Measurements from ENCODE around the gene CHMP4A. TPM values are rescaled to one million over a fixed set of nuclear protein-coding genes. Genes with fewer than 3 reads are reported as not detected.

The CHMP4A gene, protein sequence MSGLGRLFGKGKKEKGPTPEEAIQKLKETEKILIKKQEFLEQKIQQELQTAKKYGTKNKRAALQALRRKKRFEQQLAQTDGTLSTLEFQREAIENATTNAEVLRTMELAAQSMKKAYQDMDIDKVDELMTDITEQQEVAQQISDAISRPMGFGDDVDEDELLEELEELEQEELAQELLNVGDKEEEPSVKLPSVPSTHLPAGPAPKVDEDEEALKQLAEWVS
- total RNA-seq (2021) (51.9 and 56.7 TPM in 2 replicates), Bru-seq, nascent RNA (percentile 95 among the genes with signal in this experiment), BruChase-seq, experiment 1, labeled RNA remaining after a 2-hour chase (percentile 96 among the genes with signal in this experiment), BruChase-seq, experiment 2, labeled RNA remaining after a 6-hour chase (percentile 95 among the genes with signal in this experiment)
- long read RNA-seq, transcript CHMP4A-201 (6 exons, 1,393 nt): major isoform, 110 of 122 reads
- long read RNA-seq, partial matches to known transcripts: 4 of 122 reads
- long read RNA-seq, other reads (novel, unspliced or antisense): 6 of 122 reads

DNA sequence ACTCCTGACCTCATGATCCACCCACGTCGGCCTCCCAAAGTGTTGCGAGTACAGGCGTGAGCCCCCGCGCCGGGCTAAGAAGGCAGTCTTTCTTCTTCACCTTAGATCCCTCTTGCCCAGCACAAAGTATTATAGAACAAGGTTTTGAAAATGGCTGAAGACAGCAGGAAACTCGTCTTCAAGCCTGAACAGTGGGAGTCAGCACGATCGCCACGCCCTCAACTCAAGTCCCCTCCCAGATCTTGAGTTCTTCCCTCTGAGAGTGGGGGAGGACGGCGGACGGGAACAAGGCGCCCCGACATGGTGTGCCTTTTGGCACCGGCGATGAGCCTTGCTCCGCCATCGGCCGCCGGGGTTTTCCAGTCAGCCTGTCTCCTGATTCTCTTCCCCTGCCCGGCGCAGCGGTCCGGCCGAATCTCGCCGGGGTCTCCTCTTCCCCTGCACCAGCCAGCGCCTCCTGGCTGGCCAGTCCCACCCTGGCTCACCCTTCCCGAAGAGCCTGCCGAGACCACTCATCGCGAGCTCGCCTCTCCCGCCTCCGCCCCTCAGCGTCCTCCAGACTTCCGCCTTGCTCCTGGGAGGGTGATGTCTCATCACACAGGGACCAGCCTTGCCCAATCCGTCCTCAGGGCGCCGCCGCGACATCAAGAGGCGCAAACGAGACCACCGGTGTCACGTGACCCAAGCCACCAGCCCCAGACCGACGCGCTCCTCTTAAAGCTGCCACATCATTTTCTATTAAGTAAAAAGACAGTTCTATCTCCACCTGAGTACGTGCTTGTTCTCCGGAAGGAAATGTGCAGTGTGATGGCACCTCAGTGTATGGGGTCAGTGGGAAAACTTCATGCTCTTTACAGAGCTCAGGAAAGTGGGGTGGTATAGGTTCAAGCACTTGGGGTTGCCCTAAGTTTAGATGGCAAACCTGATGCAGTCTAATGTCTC lies at the start of gene CHMP4A:
CHMP4A (minus strand) TSS at position 565 of the 942 bp plus-strand sequence; CDS start at position 516, 49 bp downstream.
- H3K36me3 ChIP-seq (ENCODE audit: insufficient read depth, low read length, poor library complexity, severe bottlenecking): peaks cover 28% of the 10 kb centered on the region
- H3K4me1 ChIP-seq (ENCODE audit: insufficient read depth, low read length, poor library complexity, severe bottlenecking): peaks cover 9% of the 10 kb centered on the region
- H3K27ac ChIP-seq (ENCODE audit: low read depth, low read length, poor library complexity, severe bottlenecking): peak within 1 kb of the TSS; percentile 90
- ChIA-PET CTCF (no interaction called here), POLR2A (ENCODE audit: low non-redundant PET) (interaction anchor here (0.9 kb wide), 1 partner anchor 17 kb away, joined by 3 read pairs; the partner anchor contains the start of gene TM9SF1)
- H3K9me3 ChIP-seq (ENCODE audit: low read depth, low read length, poor library complexity, severe bottlenecking): no peaks in the 10 kb centered on the region
- no peaks in the 10 kb centered on the region for H3K27me3 ChIP-seq (replicated peaks; ENCODE audit: insufficient read depth, low read depth, low read length, poor library complexity)
- intact Hi-C loops (cut with micrococcal nuclease; ENCODE audit: unreplicated experiment): loop anchor here (1.0 kb wide), 1 partner anchor 19 kb away; the partner anchor contains the start of genes GMPR2 and NEDD8
- TF ChIP-seq, protein P1, sequence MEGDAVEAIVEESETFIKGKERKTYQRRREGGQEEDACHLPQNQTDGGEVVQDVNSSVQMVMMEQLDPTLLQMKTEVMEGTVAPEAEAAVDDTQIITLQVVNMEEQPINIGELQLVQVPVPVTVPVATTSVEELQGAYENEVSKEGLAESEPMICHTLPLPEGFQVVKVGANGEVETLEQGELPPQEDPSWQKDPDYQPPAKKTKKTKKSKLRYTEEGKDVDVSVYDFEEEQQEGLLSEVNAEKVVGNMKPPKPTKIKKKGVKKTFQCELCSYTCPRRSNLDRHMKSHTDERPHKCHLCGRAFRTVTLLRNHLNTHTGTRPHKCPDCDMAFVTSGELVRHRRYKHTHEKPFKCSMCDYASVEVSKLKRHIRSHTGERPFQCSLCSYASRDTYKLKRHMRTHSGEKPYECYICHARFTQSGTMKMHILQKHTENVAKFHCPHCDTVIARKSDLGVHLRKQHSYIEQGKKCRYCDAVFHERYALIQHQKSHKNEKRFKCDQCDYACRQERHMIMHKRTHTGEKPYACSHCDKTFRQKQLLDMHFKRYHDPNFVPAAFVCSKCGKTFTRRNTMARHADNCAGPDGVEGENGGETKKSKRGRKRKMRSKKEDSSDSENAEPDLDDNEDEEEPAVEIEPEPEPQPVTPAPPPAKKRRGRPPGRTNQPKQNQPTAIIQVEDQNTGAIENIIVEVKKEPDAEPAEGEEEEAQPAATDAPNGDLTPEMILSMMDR (conservative IDR thresholded peaks at IDR 0.05; ENCODE audit: low read depth, low read length): no peak
- TF ChIP-seq EZH2 (IDR thresholded peaks at IDR 0.05; ENCODE audit: borderline replicate concordance, low read depth, low read length, poor library complexity, severe bottlenecking): no peak
- DNase-seq (ENCODE audit: low spot score): peak; percentile 99
- no TSS peak for BruUV-seq (replicated peaks)
- H3K4me3 ChIP-seq (ENCODE audit: low read depth, low read length, poor library complexity, severe bottlenecking): peak within 1 kb of the TSS; percentile 58

DNA sequence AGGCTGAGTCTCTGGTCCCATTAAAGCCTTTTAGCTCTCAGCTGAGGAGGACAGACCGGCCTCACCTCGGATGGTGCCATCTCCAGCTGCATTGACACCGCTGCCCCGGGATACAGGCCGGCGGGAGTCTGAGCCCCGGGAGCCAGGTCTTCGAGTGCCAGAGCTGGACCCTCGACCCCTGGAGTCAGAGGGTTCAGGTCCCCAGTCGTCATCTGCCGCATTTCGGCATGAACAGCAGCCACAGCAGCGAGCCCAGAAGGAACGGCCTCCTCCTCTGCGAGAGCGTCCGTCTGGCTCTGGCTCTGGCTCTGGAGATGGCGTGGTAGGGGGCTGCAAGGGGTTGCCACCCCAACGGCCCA lies 48.7 kb upstream of the CHMP4A start:
- no peaks in the 10 kb centered on the region for H3K9me3 ChIP-seq (ENCODE audit: low read depth, low read length, poor library complexity, severe bottlenecking)
- no TSS peak for BruUV-seq (replicated peaks)
- no peak overlapping the region for H3K27ac ChIP-seq (ENCODE audit: low read depth, low read length, poor library complexity, severe bottlenecking)
- H3K27me3 ChIP-seq (replicated peaks; ENCODE audit: insufficient read depth, low read depth, low read length, poor library complexity): no peaks in the 10 kb centered on the region
- ChIA-PET POLR2A (ENCODE audit: low non-redundant PET) (interaction anchor here (0.8 kb wide), 1 partner anchor 9 kb away, joined by 5 read pairs; no protein-coding TSS in a partner anchor), CTCF (no interaction called here)
- H3K36me3 ChIP-seq (ENCODE audit: insufficient read depth, low read length, poor library complexity, severe bottlenecking): no peaks in the 10 kb centered on the region
- intact Hi-C loops (cut with micrococcal nuclease; ENCODE audit: unreplicated experiment): no loop called here
- no peak for DNase-seq (ENCODE audit: low spot score)
- H3K4me3 ChIP-seq (ENCODE audit: low read depth, low read length, poor library complexity, severe bottlenecking): no peak overlapping the region
- TF ChIP-seq EZH2 (IDR thresholded peaks at IDR 0.05; ENCODE audit: borderline replicate concordance, low read depth, low read length, poor library complexity, severe bottlenecking): no peak
- TF ChIP-seq, protein P1 (conservative IDR thresholded peaks at IDR 0.05; ENCODE audit: low read depth, low read length): no peak
- no peaks in the 10 kb centered on the region for H3K4me1 ChIP-seq (ENCODE audit: insufficient read depth, low read length, poor library complexity, severe bottlenecking)

DNA sequence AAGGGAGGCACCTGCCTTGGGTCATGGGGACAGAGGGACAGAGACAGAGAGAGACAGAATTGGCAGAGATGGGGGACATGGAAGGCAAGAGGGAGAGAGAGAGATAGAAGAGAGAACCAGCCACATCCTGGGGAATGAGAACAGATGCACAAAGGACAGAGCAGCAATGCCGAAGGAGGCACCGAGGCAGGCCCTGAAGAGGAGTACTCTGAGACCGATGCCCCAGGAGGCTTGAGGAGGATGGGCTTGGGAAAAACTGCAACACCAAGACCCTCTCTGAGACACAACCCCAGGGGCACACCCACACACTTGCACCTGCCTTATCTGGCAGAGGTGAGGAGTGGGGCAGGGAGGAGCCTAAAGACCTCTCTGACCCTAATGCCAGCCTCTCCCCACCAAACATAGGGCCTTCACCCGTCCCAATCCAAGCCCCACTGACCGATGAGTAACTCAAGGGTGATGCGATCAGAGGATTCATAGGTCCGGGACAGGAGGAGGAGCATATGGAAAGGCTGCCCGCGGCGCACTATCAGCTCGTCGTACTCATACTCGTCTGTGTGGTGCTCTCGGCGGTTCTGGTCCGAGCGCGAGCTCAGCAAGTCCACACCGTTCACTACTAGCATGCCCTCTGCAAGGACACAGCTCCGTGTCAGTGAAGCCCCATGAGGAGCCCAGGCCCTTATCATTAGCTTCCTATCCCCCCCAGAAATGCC lies 48.1 kb upstream of the CHMP4A start:
- no peaks in the 10 kb centered on the region for H3K9me3 ChIP-seq (ENCODE audit: low read depth, low read length, poor library complexity, severe bottlenecking)
- TF ChIP-seq, protein P1 (conservative IDR thresholded peaks at IDR 0.05; ENCODE audit: low read depth, low read length): no peak
- TF ChIP-seq EZH2 (IDR thresholded peaks at IDR 0.05; ENCODE audit: borderline replicate concordance, low read depth, low read length, poor library complexity, severe bottlenecking): no peak
- no peaks in the 10 kb centered on the region for H3K36me3 ChIP-seq (ENCODE audit: insufficient read depth, low read length, poor library complexity, severe bottlenecking)
- POLR2A ChIA-PET (ENCODE audit: low non-redundant PET): no interaction called here
- H3K27ac ChIP-seq (ENCODE audit: low read depth, low read length, poor library complexity, severe bottlenecking): no peak overlapping the region
- intact Hi-C loops (cut with micrococcal nuclease; ENCODE audit: unreplicated experiment): no loop called here
- H3K27me3 ChIP-seq (replicated peaks; ENCODE audit: insufficient read depth, low read depth, low read length, poor library complexity): no peaks in the 10 kb centered on the region
- no TSS peak for BruUV-seq (replicated peaks)
- CTCF ChIA-PET: no interaction called here
- no peak overlapping the region for H3K4me3 ChIP-seq (ENCODE audit: low read depth, low read length, poor library complexity, severe bottlenecking)
- H3K4me1 ChIP-seq (ENCODE audit: insufficient read depth, low read length, poor library complexity, severe bottlenecking): no peaks in the 10 kb centered on the region
- DNase-seq (ENCODE audit: low spot score): no peak
